Measurements from ENCODE around the gene SPTLC1.

- TF ChIP-seq CTCF (optimal IDR thresholded peaks at IDR 0.05 in 1 of 3, IDR thresholded peaks at IDR 0.05 in 1 of 3, conservative IDR thresholded peaks at IDR 0.05 in 1 of 3; ENCODE audit: extremely low read depth in 1 of 3, insufficient read depth in 2 of 3, low read length in 3 of 3) (no peak), EZH2 (IDR thresholded peaks at IDR 0.05; ENCODE audit: low read length) (no peak)
Observed at GRCh38 chr9:92064711-92065110, 50.5 kb downstream of the SPTLC1 start.
